Suprapubic skin (tissue), 3 donors: Measurements from ENCODE around the gene PPP2R3B.

Source experiments
- POLR2A ChIP-seq, 2 donors: fragments of 450-650 bp; IDR thresholded peaks; one replicate each; pipeline ENCODE4 v1.6.1; 2017; ENCODE audit warnings: antibody characterized with exemption in 2 of 2, mild to moderate bottlenecking in 2 of 2, moderate library complexity in 2 of 2
- TF ChIP-seq, protein P1 (sequence below), 2 donors: fragments of 200-600 bp in 1 of 2; fragments of 450-650 bp in 1 of 2; sonication (generic) in 1 of 2; IDR thresholded peaks; one replicate each; pipeline ENCODE4 v1.5.1; 2016 to 2019; ENCODE audit warnings: antibody characterized with exemption in 2 of 2, mild to moderate bottlenecking in 1 of 2, moderate library complexity in 1 of 2

DNA sequence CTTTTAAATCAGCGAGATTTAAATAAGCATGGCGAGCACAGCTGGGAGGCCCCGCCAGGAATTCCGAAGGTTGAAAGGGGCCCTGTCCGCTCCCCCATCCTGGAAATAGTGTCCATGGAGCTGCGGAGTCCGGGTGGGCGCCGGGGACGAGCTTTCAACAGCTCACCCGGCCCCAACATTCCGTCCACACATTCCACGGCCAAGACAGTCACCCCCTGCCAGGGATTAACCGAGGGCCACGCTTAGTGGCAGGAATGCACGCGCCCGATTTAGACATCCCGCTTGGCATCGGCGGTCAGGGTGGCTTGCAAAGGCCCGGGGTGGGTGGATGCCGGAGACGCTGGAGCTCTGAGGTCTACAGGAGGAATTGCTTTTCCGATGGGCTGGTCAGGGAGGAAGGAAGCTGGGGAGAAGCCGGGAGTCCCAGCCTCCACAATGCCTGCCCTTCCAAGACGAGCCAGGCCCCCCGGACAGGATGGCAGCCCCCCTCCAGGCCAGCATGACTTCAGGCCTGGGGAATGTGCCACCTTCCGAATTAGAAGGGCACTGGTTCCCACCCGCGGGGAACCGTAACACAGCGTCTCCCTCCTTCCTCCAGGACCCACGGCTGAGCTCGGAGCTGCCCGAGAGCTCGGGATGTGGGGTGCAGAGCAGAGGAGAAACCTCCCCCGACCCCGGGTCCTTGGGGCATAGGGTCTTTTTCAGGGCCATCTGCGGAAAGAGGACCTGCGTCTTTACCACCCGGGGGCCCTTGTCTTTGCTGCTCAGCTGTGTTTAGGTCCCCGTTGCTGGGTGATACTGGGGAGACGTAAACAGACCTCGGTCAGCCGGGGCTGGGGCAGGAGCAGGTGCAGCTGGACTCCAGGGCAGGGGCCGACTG lies 26.9 kb upstream of the PPP2R3B start:
- no peak for TF ChIP-seq POLR2A (IDR thresholded peaks at IDR 0.05)
- TF ChIP-seq, protein P1, sequence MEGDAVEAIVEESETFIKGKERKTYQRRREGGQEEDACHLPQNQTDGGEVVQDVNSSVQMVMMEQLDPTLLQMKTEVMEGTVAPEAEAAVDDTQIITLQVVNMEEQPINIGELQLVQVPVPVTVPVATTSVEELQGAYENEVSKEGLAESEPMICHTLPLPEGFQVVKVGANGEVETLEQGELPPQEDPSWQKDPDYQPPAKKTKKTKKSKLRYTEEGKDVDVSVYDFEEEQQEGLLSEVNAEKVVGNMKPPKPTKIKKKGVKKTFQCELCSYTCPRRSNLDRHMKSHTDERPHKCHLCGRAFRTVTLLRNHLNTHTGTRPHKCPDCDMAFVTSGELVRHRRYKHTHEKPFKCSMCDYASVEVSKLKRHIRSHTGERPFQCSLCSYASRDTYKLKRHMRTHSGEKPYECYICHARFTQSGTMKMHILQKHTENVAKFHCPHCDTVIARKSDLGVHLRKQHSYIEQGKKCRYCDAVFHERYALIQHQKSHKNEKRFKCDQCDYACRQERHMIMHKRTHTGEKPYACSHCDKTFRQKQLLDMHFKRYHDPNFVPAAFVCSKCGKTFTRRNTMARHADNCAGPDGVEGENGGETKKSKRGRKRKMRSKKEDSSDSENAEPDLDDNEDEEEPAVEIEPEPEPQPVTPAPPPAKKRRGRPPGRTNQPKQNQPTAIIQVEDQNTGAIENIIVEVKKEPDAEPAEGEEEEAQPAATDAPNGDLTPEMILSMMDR (IDR thresholded peaks at IDR 0.05) = no peak
